ENCODE data around the gene SYNGAP1.

DNA sequence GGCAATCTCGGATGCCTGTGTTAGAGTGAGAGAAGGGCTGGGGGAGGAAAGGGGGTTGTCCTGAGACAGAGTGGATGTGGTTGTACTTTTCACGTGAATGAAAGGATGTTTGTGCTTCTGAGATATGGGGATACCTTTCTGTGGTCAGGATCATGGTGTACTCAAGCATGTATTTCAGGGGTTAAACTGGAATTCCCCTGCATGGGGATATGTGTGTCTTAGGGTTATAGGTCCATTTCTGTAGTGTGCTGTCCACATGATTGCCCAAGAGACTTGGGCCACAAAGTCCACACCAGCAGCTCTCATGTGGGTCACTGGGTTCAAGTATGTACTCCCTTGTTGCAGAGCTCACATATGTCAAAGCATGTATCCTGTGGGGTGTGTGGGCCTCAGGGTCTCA lies 10.5 kb downstream of the SYNGAP1 start:
- TF ChIP-seq EZH2 (IDR thresholded peaks at IDR 0.05; ENCODE audit: insufficient read depth, poor library complexity, severe bottlenecking) (no peak), EZH2phosphoT487 (IDR thresholded peaks at IDR 0.05; ENCODE audit: insufficient read depth, low read depth) (no peak)

All from GM23248 (cell line).